Measurements from ENCODE around the gene UCP2. TPM values are rescaled to one million over a fixed set of nuclear protein-coding genes. Genes with fewer than 3 reads are reported as not detected.

The UCP2 gene
- total and polyA plus RNA-seq, 2 experiments from 2014 or later: 60.1 to 76.9 TPM

DNA sequence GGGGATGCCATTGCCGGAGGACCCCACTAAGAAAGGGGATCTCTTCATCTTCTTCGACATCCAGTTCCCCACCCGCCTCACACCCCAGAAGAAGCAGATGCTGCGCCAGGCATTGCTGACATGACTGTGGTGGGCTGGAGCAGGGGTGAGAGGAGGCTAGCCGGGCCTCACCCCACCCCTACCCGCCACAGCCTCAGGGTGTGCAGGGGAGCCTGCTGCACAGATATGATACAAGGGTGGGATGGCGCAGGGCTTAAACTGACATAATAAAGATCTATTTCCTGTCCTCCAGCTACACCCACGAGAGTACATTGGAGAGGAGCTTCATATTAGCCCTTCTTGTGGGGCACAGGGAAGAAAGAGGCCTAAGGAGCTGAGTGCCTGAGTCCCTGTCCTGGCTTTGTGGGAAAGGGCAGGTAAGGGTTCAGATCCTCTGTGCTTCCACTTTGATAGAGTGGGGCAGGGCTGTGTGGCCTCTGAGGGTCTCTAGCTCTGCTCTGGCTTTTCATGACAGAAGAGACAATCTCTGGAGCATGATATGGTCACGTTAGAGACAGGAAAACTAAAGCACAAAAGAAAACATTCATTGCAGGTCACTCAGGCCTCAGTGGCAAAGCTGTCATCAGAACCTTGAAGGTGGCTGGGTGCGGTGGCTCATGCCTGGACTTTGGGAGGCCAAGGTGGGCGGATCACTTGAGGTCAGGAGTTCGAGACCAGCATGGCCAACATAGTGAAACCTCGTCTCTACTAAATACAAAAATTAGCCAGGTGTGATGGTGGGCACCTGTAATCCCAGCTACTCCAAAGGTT is 12.4 kb downstream of the UCP2 start:
- H3K9me2 ChIP-seq (ENCODE audit: insufficient read depth): no peaks in the 10 kb centered on the region
- H3K79me2 ChIP-seq (replicated peaks; ENCODE audit: insufficient read depth): no peaks in the 10 kb centered on the region
- no peak overlapping the region for H3K27ac ChIP-seq (ENCODE audit: low read depth)
- ATAC-seq (peak; percentile 6; the same call in 2 of the 3 replicates), DNase-seq (ENCODE audit: low spot score) (no peak)
- H3F3A ChIP-seq (replicated peaks; ENCODE audit: low read depth): 0 out of 2 replicates have a peak, but pooled peaks cover 8% of the 10 kb centered on the region
- no peaks in the 10 kb centered on the region for H4K20me1 ChIP-seq (replicated peaks; ENCODE audit: insufficient read depth)
- Mint-ChIP-seq H3K36me3 (ENCODE audit: low read depth) (peaks cover 14% of the 10 kb centered on the region), H3K9me3 (no peaks in the 10 kb centered on the region; the same call in 2 of the 3 replicates), H3K4me1 (peaks cover 1% of the 10 kb centered on the region), H3K27ac (no peak overlapping the region), H3K27me3 (ENCODE audit: insufficient read depth, low read depth, poor library complexity) (peaks cover 12% of the 10 kb centered on the region), H3K4me3 (no peak overlapping the region)
- no peak overlapping the region for H2AFZ ChIP-seq
- no peaks in the 10 kb centered on the region for H3K27me3 ChIP-seq (ENCODE audit: insufficient read depth)
- TF ChIP-seq NANOG (IDR thresholded peaks at IDR 0.05; ENCODE audit: borderline replicate concordance) (no peak), ZNF462 (CRISPR knock-in tag; IDR thresholded peaks at IDR 0.05) (no peak), ZNF114 (CRISPR knock-in tag; IDR thresholded peaks at IDR 0.05) (no peak), CREB1 (CRISPR knock-in tag; IDR thresholded peaks at IDR 0.05; ENCODE audit: low read depth) (no peak), EZH2phosphoT487 (IDR thresholded peaks at IDR 0.05; ENCODE audit: unreplicated experiment) (no peak), STAT1 (IDR thresholded peaks at IDR 0.05; ENCODE audit: unreplicated experiment) (no peak)
- TF ChIP-seq, protein P1, sequence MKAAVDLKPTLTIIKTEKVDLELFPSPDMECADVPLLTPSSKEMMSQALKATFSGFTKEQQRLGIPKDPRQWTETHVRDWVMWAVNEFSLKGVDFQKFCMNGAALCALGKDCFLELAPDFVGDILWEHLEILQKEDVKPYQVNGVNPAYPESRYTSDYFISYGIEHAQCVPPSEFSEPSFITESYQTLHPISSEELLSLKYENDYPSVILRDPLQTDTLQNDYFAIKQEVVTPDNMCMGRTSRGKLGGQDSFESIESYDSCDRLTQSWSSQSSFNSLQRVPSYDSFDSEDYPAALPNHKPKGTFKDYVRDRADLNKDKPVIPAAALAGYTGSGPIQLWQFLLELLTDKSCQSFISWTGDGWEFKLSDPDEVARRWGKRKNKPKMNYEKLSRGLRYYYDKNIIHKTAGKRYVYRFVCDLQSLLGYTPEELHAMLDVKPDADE (IDR thresholded peaks at IDR 0.05): no peak
- no peak overlapping the region for H3K4me3 ChIP-seq
- no peaks in the 10 kb centered on the region for H3K4me1 ChIP-seq (ENCODE audit: insufficient read depth)
- peaks cover 1% of the 10 kb centered on the region; the same call in 1 of the 2 replicates for H3K36me3 ChIP-seq (ENCODE audit: insufficient read depth)
- H3K4me2 ChIP-seq: no peak overlapping the region

Measured in GM23338 (cell line).